ENCODE measurements around the gene BLTP2.

The BLTP2 gene

DNA sequence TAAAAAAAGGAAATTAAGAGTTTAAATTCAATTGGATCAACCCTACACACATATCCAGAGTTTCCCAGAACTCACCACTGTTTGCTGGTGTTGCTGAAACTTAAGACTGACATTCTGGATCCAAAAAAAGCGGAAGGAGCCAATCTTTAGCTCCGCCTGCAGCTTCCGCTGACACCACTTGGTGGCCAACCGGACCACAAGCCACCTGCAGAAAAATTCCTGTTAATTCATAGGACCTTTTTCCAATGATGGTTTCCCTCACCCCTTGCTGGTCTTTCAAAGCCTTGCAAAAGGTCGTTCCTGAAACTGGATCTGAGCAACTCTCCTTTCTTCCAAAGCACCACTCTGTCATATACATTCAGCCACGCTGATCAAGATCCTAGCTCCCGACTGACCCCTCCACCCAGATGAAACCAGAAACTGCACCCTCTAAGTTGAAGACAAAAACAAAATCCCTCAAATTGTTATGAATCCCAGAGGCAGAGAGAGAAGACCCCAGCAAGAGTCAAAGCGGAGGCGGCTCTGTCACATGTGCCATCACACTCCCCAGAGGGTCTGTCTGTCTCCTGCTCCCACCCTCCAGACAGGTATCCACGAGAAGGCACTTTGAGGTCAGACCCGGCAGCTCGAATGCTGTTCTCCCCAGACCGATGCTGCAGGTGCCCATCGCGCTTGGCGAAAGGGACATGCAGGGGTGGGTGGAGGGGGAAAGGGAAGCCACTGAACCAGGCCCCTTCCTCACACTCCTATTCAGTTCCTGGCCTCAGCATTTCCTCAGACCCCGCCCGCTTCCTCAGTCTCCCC is 773 bp downstream of the BLTP2 start (continued):
- TF ChIP-seq, protein P1, sequence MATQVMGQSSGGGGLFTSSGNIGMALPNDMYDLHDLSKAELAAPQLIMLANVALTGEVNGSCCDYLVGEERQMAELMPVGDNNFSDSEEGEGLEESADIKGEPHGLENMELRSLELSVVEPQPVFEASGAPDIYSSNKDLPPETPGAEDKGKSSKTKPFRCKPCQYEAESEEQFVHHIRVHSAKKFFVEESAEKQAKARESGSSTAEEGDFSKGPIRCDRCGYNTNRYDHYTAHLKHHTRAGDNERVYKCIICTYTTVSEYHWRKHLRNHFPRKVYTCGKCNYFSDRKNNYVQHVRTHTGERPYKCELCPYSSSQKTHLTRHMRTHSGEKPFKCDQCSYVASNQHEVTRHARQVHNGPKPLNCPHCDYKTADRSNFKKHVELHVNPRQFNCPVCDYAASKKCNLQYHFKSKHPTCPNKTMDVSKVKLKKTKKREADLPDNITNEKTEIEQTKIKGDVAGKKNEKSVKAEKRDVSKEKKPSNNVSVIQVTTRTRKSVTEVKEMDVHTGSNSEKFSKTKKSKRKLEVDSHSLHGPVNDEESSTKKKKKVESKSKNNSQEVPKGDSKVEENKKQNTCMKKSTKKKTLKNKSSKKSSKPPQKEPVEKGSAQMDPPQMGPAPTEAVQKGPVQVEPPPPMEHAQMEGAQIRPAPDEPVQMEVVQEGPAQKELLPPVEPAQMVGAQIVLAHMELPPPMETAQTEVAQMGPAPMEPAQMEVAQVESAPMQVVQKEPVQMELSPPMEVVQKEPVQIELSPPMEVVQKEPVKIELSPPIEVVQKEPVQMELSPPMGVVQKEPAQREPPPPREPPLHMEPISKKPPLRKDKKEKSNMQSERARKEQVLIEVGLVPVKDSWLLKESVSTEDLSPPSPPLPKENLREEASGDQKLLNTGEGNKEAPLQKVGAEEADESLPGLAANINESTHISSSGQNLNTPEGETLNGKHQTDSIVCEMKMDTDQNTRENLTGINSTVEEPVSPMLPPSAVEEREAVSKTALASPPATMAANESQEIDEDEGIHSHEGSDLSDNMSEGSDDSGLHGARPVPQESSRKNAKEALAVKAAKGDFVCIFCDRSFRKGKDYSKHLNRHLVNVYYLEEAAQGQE (tag by site-specific recombination; IDR thresholded peaks at IDR 0.05), result no peak
- no peak for TF ChIP-seq ZNF624 (tag by site-specific recombination; IDR thresholded peaks at IDR 0.05)
- TF ChIP-seq BCL11A (tag by site-specific recombination; IDR thresholded peaks at IDR 0.05; ENCODE audit: low read depth), result no peak
- TF ChIP-seq, protein P2, sequence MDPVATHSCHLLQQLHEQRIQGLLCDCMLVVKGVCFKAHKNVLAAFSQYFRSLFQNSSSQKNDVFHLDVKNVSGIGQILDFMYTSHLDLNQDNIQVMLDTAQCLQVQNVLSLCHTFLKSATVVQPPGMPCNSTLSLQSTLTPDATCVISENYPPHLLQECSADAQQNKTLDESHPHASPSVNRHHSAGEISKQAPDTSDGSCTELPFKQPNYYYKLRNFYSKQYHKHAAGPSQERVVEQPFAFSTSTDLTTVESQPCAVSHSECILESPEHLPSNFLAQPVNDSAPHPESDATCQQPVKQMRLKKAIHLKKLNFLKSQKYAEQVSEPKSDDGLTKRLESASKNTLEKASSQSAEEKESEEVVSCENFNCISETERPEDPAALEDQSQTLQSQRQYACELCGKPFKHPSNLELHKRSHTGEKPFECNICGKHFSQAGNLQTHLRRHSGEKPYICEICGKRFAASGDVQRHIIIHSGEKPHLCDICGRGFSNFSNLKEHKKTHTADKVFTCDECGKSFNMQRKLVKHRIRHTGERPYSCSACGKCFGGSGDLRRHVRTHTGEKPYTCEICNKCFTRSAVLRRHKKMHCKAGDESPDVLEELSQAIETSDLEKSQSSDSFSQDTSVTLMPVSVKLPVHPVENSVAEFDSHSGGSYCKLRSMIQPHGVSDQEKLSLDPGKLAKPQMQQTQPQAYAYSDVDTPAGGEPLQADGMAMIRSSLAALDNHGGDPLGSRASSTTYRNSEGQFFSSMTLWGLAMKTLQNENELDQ (tag by site-specific recombination; IDR thresholded peaks at IDR 0.05; ENCODE audit: low read depth), result no peak
- no peak for TF ChIP-seq ZNF121 (tag by site-specific recombination; IDR thresholded peaks at IDR 0.05)
- TF ChIP-seq ZNF585B (tag by site-specific recombination; IDR thresholded peaks at IDR 0.05), result no peak
- TF ChIP-seq ZNF335 (tag by site-specific recombination; conservative IDR thresholded peaks at IDR 0.05), result peak; percentile 87
- TF ChIP-seq ZNF37A (tag by site-specific recombination; IDR thresholded peaks at IDR 0.05), result no peak
- no peak for TF ChIP-seq ZNF274 (IDR thresholded peaks at IDR 0.05; ENCODE audit: low read length)
- no peak for TF ChIP-seq ZNF274 (tag by site-specific recombination; IDR thresholded peaks at IDR 0.05; ENCODE audit: borderline replicate concordance)
- TF ChIP-seq, protein P3, sequence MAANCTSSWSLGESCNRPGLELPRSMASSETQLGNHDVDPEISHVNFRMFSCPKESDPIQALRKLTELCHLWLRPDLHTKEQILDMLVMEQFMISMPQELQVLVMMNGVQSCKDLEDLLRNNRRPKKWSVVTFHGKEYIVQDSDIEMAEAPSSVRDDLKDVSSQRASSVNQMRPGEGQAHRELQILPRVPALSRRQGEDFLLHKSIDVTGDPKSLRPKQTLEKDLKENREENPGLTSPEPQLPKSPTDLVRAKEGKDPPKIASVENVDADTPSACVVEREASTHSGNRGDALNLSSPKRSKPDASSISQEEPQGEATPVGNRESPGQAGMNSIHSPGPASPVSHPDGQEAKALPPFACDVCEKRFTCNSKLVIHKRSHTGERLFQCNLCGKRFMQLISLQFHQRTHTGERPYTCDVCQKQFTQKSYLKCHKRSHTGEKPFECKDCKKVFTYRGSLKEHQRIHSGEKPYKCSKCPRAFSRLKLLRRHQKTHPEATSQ (tag by site-specific recombination; IDR thresholded peaks at IDR 0.05), result no peak
- TF ChIP-seq ZNF549 (tag by site-specific recombination; IDR thresholded peaks at IDR 0.05), result no peak
- no peak for TF ChIP-seq ZNF701 (tag by site-specific recombination; IDR thresholded peaks at IDR 0.05)
- TF ChIP-seq ZNF670 (tag by site-specific recombination; IDR thresholded peaks at IDR 0.05; ENCODE audit: low read depth), result no peak
- TF ChIP-seq ZNF558 (tag by site-specific recombination; IDR thresholded peaks at IDR 0.05), result no peak
- no peak for TF ChIP-seq ZNF529 (tag by site-specific recombination; IDR thresholded peaks at IDR 0.05; ENCODE audit: insufficient replicate concordance)
- TF ChIP-seq ZNF621 (tag by site-specific recombination; IDR thresholded peaks at IDR 0.05), result no peak
- TF ChIP-seq ZNF416 (tag by site-specific recombination; IDR thresholded peaks at IDR 0.05), result no peak
- TF ChIP-seq ZFP69B (tag by site-specific recombination; IDR thresholded peaks at IDR 0.05), result no peak
- TF ChIP-seq, protein P4, sequence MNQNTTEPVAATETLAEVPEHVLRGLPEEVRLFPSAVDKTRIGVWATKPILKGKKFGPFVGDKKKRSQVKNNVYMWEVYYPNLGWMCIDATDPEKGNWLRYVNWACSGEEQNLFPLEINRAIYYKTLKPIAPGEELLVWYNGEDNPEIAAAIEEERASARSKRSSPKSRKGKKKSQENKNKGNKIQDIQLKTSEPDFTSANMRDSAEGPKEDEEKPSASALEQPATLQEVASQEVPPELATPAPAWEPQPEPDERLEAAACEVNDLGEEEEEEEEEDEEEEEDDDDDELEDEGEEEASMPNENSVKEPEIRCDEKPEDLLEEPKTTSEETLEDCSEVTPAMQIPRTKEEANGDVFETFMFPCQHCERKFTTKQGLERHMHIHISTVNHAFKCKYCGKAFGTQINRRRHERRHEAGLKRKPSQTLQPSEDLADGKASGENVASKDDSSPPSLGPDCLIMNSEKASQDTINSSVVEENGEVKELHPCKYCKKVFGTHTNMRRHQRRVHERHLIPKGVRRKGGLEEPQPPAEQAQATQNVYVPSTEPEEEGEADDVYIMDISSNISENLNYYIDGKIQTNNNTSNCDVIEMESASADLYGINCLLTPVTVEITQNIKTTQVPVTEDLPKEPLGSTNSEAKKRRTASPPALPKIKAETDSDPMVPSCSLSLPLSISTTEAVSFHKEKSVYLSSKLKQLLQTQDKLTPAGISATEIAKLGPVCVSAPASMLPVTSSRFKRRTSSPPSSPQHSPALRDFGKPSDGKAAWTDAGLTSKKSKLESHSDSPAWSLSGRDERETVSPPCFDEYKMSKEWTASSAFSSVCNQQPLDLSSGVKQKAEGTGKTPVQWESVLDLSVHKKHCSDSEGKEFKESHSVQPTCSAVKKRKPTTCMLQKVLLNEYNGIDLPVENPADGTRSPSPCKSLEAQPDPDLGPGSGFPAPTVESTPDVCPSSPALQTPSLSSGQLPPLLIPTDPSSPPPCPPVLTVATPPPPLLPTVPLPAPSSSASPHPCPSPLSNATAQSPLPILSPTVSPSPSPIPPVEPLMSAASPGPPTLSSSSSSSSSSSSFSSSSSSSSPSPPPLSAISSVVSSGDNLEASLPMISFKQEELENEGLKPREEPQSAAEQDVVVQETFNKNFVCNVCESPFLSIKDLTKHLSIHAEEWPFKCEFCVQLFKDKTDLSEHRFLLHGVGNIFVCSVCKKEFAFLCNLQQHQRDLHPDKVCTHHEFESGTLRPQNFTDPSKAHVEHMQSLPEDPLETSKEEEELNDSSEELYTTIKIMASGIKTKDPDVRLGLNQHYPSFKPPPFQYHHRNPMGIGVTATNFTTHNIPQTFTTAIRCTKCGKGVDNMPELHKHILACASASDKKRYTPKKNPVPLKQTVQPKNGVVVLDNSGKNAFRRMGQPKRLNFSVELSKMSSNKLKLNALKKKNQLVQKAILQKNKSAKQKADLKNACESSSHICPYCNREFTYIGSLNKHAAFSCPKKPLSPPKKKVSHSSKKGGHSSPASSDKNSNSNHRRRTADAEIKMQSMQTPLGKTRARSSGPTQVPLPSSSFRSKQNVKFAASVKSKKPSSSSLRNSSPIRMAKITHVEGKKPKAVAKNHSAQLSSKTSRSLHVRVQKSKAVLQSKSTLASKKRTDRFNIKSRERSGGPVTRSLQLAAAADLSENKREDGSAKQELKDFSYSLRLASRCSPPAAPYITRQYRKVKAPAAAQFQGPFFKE (tag by site-specific recombination; IDR thresholded peaks at IDR 0.05; ENCODE audit: borderline replicate concordance), result no peak
- no peak for TF ChIP-seq ZNF521 (tag by site-specific recombination; IDR thresholded peaks at IDR 0.05)
- TF ChIP-seq, protein P5, sequence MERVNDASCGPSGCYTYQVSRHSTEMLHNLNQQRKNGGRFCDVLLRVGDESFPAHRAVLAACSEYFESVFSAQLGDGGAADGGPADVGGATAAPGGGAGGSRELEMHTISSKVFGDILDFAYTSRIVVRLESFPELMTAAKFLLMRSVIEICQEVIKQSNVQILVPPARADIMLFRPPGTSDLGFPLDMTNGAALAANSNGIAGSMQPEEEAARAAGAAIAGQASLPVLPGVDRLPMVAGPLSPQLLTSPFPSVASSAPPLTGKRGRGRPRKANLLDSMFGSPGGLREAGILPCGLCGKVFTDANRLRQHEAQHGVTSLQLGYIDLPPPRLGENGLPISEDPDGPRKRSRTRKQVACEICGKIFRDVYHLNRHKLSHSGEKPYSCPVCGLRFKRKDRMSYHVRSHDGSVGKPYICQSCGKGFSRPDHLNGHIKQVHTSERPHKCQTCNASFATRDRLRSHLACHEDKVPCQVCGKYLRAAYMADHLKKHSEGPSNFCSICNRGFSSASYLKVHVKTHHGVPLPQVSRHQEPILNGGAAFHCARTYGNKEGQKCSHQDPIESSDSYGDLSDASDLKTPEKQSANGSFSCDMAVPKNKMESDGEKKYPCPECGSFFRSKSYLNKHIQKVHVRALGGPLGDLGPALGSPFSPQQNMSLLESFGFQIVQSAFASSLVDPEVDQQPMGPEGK (tag by site-specific recombination; IDR thresholded peaks at IDR 0.05), result 0 out of 2 replicates have a peak, but pooled peaks have one; percentile 42
- TF ChIP-seq ZNF146 (tag by site-specific recombination; IDR thresholded peaks at IDR 0.05), result no peak
- TF ChIP-seq SP7 (tag by site-specific recombination; IDR thresholded peaks at IDR 0.05), result no peak
- no peak for TF ChIP-seq MZF1 (tag by site-specific recombination; IDR thresholded peaks at IDR 0.05; ENCODE audit: borderline replicate concordance)
